ENCODE data around the gene SESN1.

The SESN1 gene

GRCh38 chr6:109081026-109081425 lies 13.6 kb downstream of the SESN1 start:
- TF ChIP-seq EZH2phosphoT487 (IDR thresholded peaks at IDR 0.05; ENCODE audit: borderline replicate concordance) (no peak), CTCF (conservative IDR thresholded peaks at IDR 0.05; ENCODE audit: low read length) (no peak)
- Histone ChIP-seq H2AFZ (ENCODE audit: low read length) (no peak overlapping the region), H3K79me2 (ENCODE audit: insufficient read depth, low read length) (peaks cover 16% of the 10 kb centered on the region; the same call in 1 of the 2 replicates)

GRCh38 chr6:109079981-109080380 lies 14.7 kb downstream of the SESN1 start:
- Histone ChIP-seq H2AFZ (ENCODE audit: low read length) (no peak overlapping the region), H3K4me2 (ENCODE audit: low read depth, low read length, poor library complexity, severe bottlenecking) (peak overlapping the region; percentile 36), H3K79me2 (ENCODE audit: insufficient read depth, low read length) (peaks cover 19% of the 10 kb centered on the region; the same call in 1 of the 2 replicates), H3K9ac (ENCODE audit: low read depth, low read length, poor library complexity, severe bottlenecking) (peak overlapping the region; percentile 2), H3F3A (ENCODE audit: low read depth) (no peaks in the 10 kb centered on the region), H3K36me3 (ENCODE audit: insufficient read depth, low read length) (no peaks in the 10 kb centered on the region), H3K9me3 (ENCODE audit: insufficient read depth, low read depth, low read length) (no peaks in the 10 kb centered on the region), H3K4me3 (ENCODE audit: low read length, poor library complexity, severe bottlenecking) (no peak overlapping the region), H3K9me2 (replicated peaks; ENCODE audit: low read depth, low read length) (no peaks in the 10 kb centered on the region), H4K20me1 (ENCODE audit: insufficient read depth, low read length, poor library complexity, severe bottlenecking) (no peaks in the 10 kb centered on the region), H3K4me1 (ENCODE audit: insufficient read depth, low read length, poor library complexity, severe bottlenecking) (peaks cover 62% of the 10 kb centered on the region), H3K27me3 (ENCODE audit: insufficient read depth, low read length, poor library complexity, severe bottlenecking) (no peaks in the 10 kb centered on the region)
- no peak for TF ChIP-seq EZH2phosphoT487 (IDR thresholded peaks at IDR 0.05; ENCODE audit: borderline replicate concordance)
- TF ChIP-seq CTCF (conservative IDR thresholded peaks at IDR 0.05; ENCODE audit: low read length), result no peak

More at GRCh38 chr6:109081026-109081425, 13.6 kb downstream of the SESN1 start:
- no peaks in the 10 kb centered on the region for H3K9me3 ChIP-seq (ENCODE audit: insufficient read depth, low read depth, low read length)
- H3F3A ChIP-seq (ENCODE audit: low read depth), result no peaks in the 10 kb centered on the region
- no peaks in the 10 kb centered on the region for H3K9me2 ChIP-seq (replicated peaks; ENCODE audit: low read depth, low read length)
- H3K4me3 ChIP-seq (ENCODE audit: low read length, poor library complexity, severe bottlenecking), result no peak overlapping the region
- H3K9ac ChIP-seq (ENCODE audit: low read depth, low read length, poor library complexity, severe bottlenecking), result no peak overlapping the region
- no peaks in the 10 kb centered on the region for H3K27me3 ChIP-seq (ENCODE audit: insufficient read depth, low read length, poor library complexity, severe bottlenecking)
- no peaks in the 10 kb centered on the region for H3K36me3 ChIP-seq (ENCODE audit: insufficient read depth, low read length)
- H4K20me1 ChIP-seq (ENCODE audit: insufficient read depth, low read length, poor library complexity, severe bottlenecking), result no peaks in the 10 kb centered on the region
- peaks cover 55% of the 10 kb centered on the region for H3K4me1 ChIP-seq (ENCODE audit: insufficient read depth, low read length, poor library complexity, severe bottlenecking)
- peak overlapping the region; percentile 9 for H3K4me2 ChIP-seq (ENCODE audit: low read depth, low read length, poor library complexity, severe bottlenecking)

GRCh38 chr6:109076377-109076776 lies 18.3 kb downstream of the SESN1 start:
- Histone ChIP-seq H3K79me2 (ENCODE audit: insufficient read depth, low read length) (peaks cover 16% of the 10 kb centered on the region), H2AFZ (ENCODE audit: low read length) (no peak overlapping the region), H3F3A (ENCODE audit: low read depth) (no peaks in the 10 kb centered on the region), H3K9me2 (replicated peaks; ENCODE audit: low read depth, low read length) (no peaks in the 10 kb centered on the region), H3K9me3 (ENCODE audit: insufficient read depth, low read depth, low read length) (no peaks in the 10 kb centered on the region), H3K4me3 (ENCODE audit: low read length, poor library complexity, severe bottlenecking) (peak overlapping the region; percentile 26), H3K36me3 (ENCODE audit: insufficient read depth, low read length) (no peaks in the 10 kb centered on the region), H3K4me1 (ENCODE audit: insufficient read depth, low read length, poor library complexity, severe bottlenecking) (peaks cover 59% of the 10 kb centered on the region), H3K9ac (ENCODE audit: low read depth, low read length, poor library complexity, severe bottlenecking) (peak overlapping the region; percentile 36), H3K27me3 (ENCODE audit: insufficient read depth, low read length, poor library complexity, severe bottlenecking) (no peaks in the 10 kb centered on the region), H3K4me2 (ENCODE audit: low read depth, low read length, poor library complexity, severe bottlenecking) (peak overlapping the region; percentile 53), H4K20me1 (ENCODE audit: insufficient read depth, low read length, poor library complexity, severe bottlenecking) (no peaks in the 10 kb centered on the region)
- peak; percentile 21 for TF ChIP-seq CTCF (conservative IDR thresholded peaks at IDR 0.05; ENCODE audit: low read length)
- no peak for TF ChIP-seq EZH2phosphoT487 (IDR thresholded peaks at IDR 0.05; ENCODE audit: borderline replicate concordance)
